GM12878 (cell line): Measurements from ENCODE around the gene SORCS2.

Experiments used
- ETV6 ChIP-seq, 2 experiments: fragments of 450-650 bp in 1 of 2; IDR thresholded peaks in 1 of 2; conservative IDR thresholded peaks in 1 of 2; 2 replicates each; pipeline ENCODE4 v1.6.1; 2014; ENCODE audit warnings: antibody characterized with exemption in 1 of 2, borderline replicate concordance in 1 of 2, low read depth in 1 of 2, mild to moderate bottlenecking in 1 of 2, moderate library complexity in 1 of 2
- MYC ChIP-seq: IDR thresholded peaks from 2 replicates; pipeline ENCODE4 v1.6.1; 2011; ENCODE audit warnings: mild to moderate bottlenecking, low read length, moderate library complexity, inconsistent platforms; ENCODE audit not compliant: insufficient read depth, insufficient replicate concordance, insufficient read length, severe bottlenecking
- RB1 ChIP-seq: fragments of 450-650 bp; formaldehyde crosslinking; IDR thresholded peaks from 2 replicates; pipeline ENCODE4 v1.6.1; 2017; ENCODE audit warnings: mild to moderate bottlenecking, borderline replicate concordance
- TF ChIP-seq, protein P1 (sequence below): IDR thresholded peaks from 2 replicates; pipeline ENCODE4 v1.6.1; 2011; ENCODE audit warnings: low read depth, low read length, improper control_type of control experiment, borderline replicate concordance
- TF ChIP-seq, protein P2 (sequence below), 3 experiments: IDR thresholded peaks in 2 of 3; conservative IDR thresholded peaks in 1 of 3; 2 replicates each; pipeline ENCODE4 v1.5.1; 2011; ENCODE audit warnings: low read depth in 3 of 3, low read length in 3 of 3, mild to moderate bottlenecking in 3 of 3, control low read depth in 2 of 3, moderate library complexity in 2 of 3, inconsistent platforms in 1 of 3, mixed read lengths in 1 of 3; ENCODE audit not compliant: control insufficient read depth in 2 of 3, insufficient read depth in 1 of 3; ENCODE audit errors: extremely low read depth in 1 of 3
- TF ChIP-seq, protein P3 (sequence below): fragments of 450-650 bp; IDR thresholded peaks from 2 replicates; pipeline ENCODE4 v1.6.1; 2017; ENCODE audit warnings: antibody characterized with exemption, mild to moderate bottlenecking, moderate library complexity
- TF ChIP-seq, protein P4 (sequence below): IDR thresholded peaks from 2 replicates; pipeline ENCODE4 v1.6.1; 2012; ENCODE audit warnings: mild to moderate bottlenecking, low read depth, low read length

DNA sequence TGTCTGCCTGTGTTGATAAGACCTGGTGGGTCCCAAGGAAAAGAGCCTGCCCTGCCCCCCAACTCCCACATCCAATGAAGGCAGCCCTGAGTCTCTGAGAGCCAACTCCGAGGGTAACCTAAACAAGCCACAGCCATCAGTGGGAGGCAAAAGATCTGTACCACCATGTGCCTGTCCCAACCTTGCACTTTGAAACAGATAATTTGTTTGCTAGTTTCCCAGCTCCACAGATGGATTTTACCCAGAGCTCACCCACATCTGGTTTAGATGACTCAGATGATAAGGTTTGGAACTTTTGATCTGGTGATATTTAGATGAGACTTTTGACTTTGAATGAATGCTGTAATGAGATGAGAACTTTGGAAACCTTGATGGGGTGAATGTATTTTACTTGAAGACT is 488.4 kb downstream of the SORCS2 start:
- TF ChIP-seq, protein P1, sequence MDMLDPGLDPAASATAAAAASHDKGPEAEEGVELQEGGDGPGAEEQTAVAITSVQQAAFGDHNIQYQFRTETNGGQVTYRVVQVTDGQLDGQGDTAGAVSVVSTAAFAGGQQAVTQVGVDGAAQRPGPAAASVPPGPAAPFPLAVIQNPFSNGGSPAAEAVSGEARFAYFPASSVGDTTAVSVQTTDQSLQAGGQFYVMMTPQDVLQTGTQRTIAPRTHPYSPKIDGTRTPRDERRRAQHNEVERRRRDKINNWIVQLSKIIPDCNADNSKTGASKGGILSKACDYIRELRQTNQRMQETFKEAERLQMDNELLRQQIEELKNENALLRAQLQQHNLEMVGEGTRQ: no peak
- TF ChIP-seq, protein P2, sequence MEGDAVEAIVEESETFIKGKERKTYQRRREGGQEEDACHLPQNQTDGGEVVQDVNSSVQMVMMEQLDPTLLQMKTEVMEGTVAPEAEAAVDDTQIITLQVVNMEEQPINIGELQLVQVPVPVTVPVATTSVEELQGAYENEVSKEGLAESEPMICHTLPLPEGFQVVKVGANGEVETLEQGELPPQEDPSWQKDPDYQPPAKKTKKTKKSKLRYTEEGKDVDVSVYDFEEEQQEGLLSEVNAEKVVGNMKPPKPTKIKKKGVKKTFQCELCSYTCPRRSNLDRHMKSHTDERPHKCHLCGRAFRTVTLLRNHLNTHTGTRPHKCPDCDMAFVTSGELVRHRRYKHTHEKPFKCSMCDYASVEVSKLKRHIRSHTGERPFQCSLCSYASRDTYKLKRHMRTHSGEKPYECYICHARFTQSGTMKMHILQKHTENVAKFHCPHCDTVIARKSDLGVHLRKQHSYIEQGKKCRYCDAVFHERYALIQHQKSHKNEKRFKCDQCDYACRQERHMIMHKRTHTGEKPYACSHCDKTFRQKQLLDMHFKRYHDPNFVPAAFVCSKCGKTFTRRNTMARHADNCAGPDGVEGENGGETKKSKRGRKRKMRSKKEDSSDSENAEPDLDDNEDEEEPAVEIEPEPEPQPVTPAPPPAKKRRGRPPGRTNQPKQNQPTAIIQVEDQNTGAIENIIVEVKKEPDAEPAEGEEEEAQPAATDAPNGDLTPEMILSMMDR (IDR thresholded peaks at IDR 0.05 in 2 of 3, conservative IDR thresholded peaks at IDR 0.05 in 1 of 3; ENCODE audit: control insufficient read depth in 2 of 3, extremely low read depth in 1 of 3, insufficient read depth in 1 of 3, low read depth in 3 of 3, low read length in 3 of 3): no peak
- TF ChIP-seq, protein P3, sequence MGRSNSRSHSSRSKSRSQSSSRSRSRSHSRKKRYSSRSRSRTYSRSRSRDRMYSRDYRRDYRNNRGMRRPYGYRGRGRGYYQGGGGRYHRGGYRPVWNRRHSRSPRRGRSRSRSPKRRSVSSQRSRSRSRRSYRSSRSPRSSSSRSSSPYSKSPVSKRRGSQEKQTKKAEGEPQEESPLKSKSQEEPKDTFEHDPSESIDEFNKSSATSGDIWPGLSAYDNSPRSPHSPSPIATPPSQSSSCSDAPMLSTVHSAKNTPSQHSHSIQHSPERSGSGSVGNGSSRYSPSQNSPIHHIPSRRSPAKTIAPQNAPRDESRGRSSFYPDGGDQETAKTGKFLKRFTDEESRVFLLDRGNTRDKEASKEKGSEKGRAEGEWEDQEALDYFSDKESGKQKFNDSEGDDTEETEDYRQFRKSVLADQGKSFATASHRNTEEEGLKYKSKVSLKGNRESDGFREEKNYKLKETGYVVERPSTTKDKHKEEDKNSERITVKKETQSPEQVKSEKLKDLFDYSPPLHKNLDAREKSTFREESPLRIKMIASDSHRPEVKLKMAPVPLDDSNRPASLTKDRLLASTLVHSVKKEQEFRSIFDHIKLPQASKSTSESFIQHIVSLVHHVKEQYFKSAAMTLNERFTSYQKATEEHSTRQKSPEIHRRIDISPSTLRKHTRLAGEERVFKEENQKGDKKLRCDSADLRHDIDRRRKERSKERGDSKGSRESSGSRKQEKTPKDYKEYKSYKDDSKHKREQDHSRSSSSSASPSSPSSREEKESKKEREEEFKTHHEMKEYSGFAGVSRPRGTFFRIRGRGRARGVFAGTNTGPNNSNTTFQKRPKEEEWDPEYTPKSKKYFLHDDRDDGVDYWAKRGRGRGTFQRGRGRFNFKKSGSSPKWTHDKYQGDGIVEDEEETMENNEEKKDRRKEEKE: no peak
- TF ChIP-seq RB1: no peak
- TF ChIP-seq ETV6 (conservative IDR thresholded peaks at IDR 0.05 in 1 of 2, IDR thresholded peaks at IDR 0.05 in 1 of 2; ENCODE audit: borderline replicate concordance in 1 of 2, low read depth in 1 of 2): no peak
- TF ChIP-seq, protein P4, sequence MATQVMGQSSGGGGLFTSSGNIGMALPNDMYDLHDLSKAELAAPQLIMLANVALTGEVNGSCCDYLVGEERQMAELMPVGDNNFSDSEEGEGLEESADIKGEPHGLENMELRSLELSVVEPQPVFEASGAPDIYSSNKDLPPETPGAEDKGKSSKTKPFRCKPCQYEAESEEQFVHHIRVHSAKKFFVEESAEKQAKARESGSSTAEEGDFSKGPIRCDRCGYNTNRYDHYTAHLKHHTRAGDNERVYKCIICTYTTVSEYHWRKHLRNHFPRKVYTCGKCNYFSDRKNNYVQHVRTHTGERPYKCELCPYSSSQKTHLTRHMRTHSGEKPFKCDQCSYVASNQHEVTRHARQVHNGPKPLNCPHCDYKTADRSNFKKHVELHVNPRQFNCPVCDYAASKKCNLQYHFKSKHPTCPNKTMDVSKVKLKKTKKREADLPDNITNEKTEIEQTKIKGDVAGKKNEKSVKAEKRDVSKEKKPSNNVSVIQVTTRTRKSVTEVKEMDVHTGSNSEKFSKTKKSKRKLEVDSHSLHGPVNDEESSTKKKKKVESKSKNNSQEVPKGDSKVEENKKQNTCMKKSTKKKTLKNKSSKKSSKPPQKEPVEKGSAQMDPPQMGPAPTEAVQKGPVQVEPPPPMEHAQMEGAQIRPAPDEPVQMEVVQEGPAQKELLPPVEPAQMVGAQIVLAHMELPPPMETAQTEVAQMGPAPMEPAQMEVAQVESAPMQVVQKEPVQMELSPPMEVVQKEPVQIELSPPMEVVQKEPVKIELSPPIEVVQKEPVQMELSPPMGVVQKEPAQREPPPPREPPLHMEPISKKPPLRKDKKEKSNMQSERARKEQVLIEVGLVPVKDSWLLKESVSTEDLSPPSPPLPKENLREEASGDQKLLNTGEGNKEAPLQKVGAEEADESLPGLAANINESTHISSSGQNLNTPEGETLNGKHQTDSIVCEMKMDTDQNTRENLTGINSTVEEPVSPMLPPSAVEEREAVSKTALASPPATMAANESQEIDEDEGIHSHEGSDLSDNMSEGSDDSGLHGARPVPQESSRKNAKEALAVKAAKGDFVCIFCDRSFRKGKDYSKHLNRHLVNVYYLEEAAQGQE: no peak
- no peak for TF ChIP-seq MYC
